SK-N-MC (cell line): Measurements from ENCODE around the gene TMEM185A.
"Not testable (repeated sequence)": the region's sequence is repeated elsewhere in the genome, so short reads cannot be mapped to it uniquely, and the experiment has no call there.

Source experiments
- DNase-seq: peaks from one replicate; pipeline ENCODE4 v3.0.0-alpha.2; 2011; ENCODE audit warnings: low read depth, low spot score
- H3K27ac ChIP-seq: fragments of 200-600 bp; sonication (generic); 2 replicates; pipeline ENCODE4 v1.5.1; 2016; ENCODE audit warnings: mixed run types
- H3K36me3 ChIP-seq: fragments of 200-600 bp; sonication (generic); 2 replicates; pipeline ENCODE4 v1.6.1; 2017; ENCODE audit warnings: antibody characterized with exemption, low read length, mixed read lengths; ENCODE audit not compliant: insufficient read depth
- H3K4me3 ChIP-seq: fragments of 200-600 bp; sonication (generic); 2 replicates; pipeline ENCODE4 v1.5.1; 2016
- H3K9ac ChIP-seq: fragments of 200-600 bp; sonication (generic); 2 replicates; pipeline ENCODE4 v1.8.0; 2017; ENCODE audit warnings: mixed run types, mixed read lengths; ENCODE audit not compliant: insufficient read length
- H3K9me3 ChIP-seq: fragments of 200-600 bp; sonication (generic); 2 replicates; pipeline ENCODE4 v1.6.1; 2017; ENCODE audit warnings: low read depth, mild to moderate bottlenecking, antibody characterized with exemption, low read length, moderate library complexity, mixed read lengths
- EZH2 ChIP-seq: fragments of 200-600 bp; sonication (generic); IDR thresholded peaks from one replicate; pipeline ENCODE4 v1.6.1; 2017; ENCODE audit warnings: antibody characterized with exemption
- FOXP2 ChIP-seq: optimal IDR thresholded peaks from 2 replicates; pipeline ENCODE3; 2011; ENCODE audit warnings: mild to moderate bottlenecking, moderate library complexity; ENCODE audit not compliant: insufficient read depth; ENCODE audit errors: extremely low read length, control extremely low read depth
- POLR2AphosphoS5 ChIP-seq: IDR thresholded peaks from 2 replicates; pipeline ENCODE4 v1.6.1; 2012; ENCODE audit warnings: mild to moderate bottlenecking, low read depth, low read length, borderline replicate concordance

Gene TMEM185A

GRCh38 chrX:149629730-149630387 is 1.7 kb downstream of the TMEM185A start:
- no peaks in the 10 kb centered on the region for H3K36me3 ChIP-seq
- no peak overlapping the region for H3K4me3 ChIP-seq
- no peak overlapping the region for H3K9ac ChIP-seq
- no peak overlapping the region for H3K27ac ChIP-seq
- no peak for TF ChIP-seq EZH2
- no peak for TF ChIP-seq FOXP2
- TF ChIP-seq POLR2AphosphoS5 = no peak
- H3K9me3 ChIP-seq = no peaks in the 10 kb centered on the region
- DNase-seq = no peak

GRCh38 chrX:149628768-149629167 is 2.8 kb downstream of the TMEM185A start:
- H3K27ac ChIP-seq = no peak overlapping the region
- no peak overlapping the region for H3K4me3 ChIP-seq
- DNase-seq = no peak
- no peak overlapping the region for H3K9ac ChIP-seq
- TF ChIP-seq EZH2 = no peak
- H3K36me3 ChIP-seq = no peaks in the 10 kb centered on the region
- H3K9me3 ChIP-seq = no peaks in the 10 kb centered on the region

DNA sequence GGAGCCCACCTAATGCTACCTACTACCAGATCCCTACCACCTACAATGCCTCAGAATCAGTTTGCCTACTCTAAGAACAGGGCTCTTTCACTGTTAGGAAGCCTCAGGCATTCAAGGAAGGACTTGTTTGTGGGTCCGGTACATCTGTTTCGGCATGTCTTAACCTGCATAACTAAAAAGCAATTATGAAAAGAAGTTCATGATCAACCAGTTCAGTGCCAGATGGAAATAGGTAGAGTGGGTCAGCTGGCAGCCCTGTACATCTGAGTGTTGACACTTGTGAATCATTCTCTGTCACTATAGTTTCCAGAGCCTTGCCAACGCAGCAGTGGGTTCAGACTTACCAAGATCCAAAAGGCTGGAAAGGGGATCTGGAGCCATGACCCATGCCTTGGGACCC is 3.3 kb downstream of the TMEM185A start:
- TF ChIP-seq FOXP2 (no peak), EZH2 (no peak), POLR2AphosphoS5 (no peak)
- no peaks in the 10 kb centered on the region for H3K36me3 ChIP-seq
- H3K4me3 ChIP-seq = no peak overlapping the region
- no peaks in the 10 kb centered on the region for H3K9me3 ChIP-seq
- no peak overlapping the region for H3K27ac ChIP-seq
- no peak for DNase-seq
- no peak overlapping the region for H3K9ac ChIP-seq

DNA sequence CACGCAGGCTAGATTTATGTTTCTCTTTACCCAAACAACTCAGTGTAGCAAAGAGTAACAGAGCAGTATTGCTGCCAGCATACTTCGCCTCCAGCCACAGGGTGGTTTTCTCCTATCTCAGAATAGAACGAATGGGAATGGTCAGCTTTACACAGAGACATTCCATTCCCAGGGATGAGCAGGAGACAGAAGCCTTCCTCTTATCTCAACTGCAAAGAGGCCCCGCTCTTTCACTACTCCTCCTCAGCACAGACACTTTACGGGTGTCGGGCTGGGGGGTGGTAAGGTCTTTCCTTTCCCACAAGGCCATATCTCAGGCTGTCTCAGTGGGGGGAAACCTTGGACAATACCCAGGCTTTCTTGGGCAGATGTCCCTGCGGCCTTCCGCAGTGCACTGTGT is 4.8 kb downstream of the TMEM185A start:
- not testable (repeated sequence) for DNase-seq, H3K4me3 ChIP-seq

DNA sequence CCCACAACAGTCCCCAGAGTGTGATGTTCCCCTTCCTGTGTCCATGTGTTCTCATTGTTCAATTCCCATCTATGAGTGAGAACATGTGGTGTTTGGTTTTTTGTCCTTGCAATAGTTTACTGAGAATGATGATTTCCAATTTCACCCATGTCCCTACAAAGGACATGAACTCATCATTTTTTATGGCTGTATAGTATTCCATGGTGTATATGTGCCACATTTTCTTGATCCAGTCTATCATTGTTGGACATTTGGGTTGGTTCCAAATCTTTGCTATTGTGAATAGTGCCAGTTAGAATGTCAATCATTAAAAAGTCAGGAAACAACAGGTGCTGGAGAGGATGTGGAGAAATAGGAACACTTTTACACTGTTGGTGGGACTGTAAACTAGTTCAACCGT is 11.9 kb downstream of the TMEM185A start:
- H3K27ac ChIP-seq, DNase-seq, H3K4me3 ChIP-seq, H3K9me3 ChIP-seq, H3K9ac ChIP-seq, H3K36me3 ChIP-seq: not testable (repeated sequence)

More for the DNA sequence above, 4.8 kb downstream of the TMEM185A start:
- H3K36me3 ChIP-seq, H3K9ac ChIP-seq, H3K27ac ChIP-seq, H3K9me3 ChIP-seq: not testable (repeated sequence)

- Histone ChIP-seq H3K9me3 (no peaks in the 10 kb centered on the region), H3K4me3 (no peak overlapping the region), H3K27ac (no peak overlapping the region), H3K36me3 (no peaks in the 10 kb centered on the region), H3K9ac (no peak overlapping the region)
- DNase-seq = no peak
- no peak for TF ChIP-seq EZH2
- no peak for TF ChIP-seq FOXP2
- TF ChIP-seq POLR2AphosphoS5 = no peak
These were observed 12.7 kb downstream of the TMEM185A start for GRCh38 chrX:149618871-149619270.

DNA sequence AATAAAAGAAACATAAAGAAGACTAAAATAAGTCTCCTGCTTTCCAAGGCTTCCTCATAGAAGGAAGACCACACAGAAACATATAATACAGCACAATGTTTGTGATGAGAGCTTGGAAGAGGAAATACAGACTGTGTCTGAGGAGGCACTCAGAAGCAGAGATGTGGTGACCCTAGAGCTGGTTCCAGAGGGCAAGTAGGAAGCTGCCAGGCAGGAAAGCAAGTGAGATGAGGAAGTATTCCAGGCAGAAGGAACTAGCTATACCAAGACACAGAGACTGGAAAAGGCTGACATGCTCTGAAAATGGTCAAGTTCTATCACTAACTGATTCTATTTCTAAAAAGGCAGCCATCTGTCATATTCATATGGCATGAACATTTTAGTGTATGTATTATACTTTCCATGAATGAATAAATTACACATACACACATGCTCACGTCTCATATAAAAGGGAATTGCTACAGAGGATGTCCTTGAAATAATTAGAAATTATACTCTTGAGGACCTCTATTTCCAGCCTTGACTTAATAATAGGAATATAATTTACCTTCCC is 19.9 kb downstream of the TMEM185A start:
- H3K27ac ChIP-seq = no peak overlapping the region
- DNase-seq = no peak
- TF ChIP-seq FOXP2 (no peak), POLR2AphosphoS5 (no peak), EZH2 (no peak)

GRCh38 chrX:149610511-149610910 is 21.1 kb downstream of the TMEM185A start:
- H3K27ac ChIP-seq = no peak overlapping the region
- no peak for TF ChIP-seq FOXP2
- no peak for DNase-seq
- H3K36me3 ChIP-seq = no peaks in the 10 kb centered on the region
- no peaks in the 10 kb centered on the region for H3K9me3 ChIP-seq
- no peak overlapping the region for H3K4me3 ChIP-seq
- no peak overlapping the region for H3K9ac ChIP-seq

More for the DNA sequence above, 19.9 kb downstream of the TMEM185A start:
- Histone ChIP-seq H3K4me3 (no peak overlapping the region), H3K36me3 (no peaks in the 10 kb centered on the region), H3K9me3 (no peaks in the 10 kb centered on the region), H3K9ac (no peak overlapping the region)

DNA sequence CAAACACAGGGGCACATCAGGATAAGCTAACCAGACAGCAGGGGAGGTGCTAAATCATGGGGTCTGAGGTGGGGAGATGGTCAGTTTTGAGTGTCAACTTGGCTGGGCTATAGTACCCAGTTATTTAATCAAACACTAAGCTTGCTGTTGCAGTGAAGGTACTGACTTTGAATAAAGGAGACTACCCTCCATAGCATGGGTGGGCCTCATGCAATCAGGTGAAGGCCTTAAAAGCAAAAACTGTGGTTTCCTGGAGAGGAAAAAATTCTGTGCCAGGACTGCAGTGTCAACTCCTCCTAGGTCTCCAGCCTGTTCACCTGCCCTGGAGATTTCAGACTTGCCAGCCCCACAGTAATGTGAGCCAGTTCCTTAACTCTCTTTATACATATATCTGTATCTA is 23.9 kb downstream of the TMEM185A start:
- Histone ChIP-seq H3K4me3 (no peak overlapping the region), H3K9me3 (no peaks in the 10 kb centered on the region), H3K27ac (no peak overlapping the region), H3K9ac (no peak overlapping the region), H3K36me3 (no peaks in the 10 kb centered on the region)
- no peak for TF ChIP-seq EZH2
- TF ChIP-seq FOXP2 = no peak
- TF ChIP-seq POLR2AphosphoS5 = no peak
- no peak for DNase-seq

- H3K36me3 ChIP-seq, H3K9me3 ChIP-seq, H3K9ac ChIP-seq, H3K27ac ChIP-seq, DNase-seq, H3K4me3 ChIP-seq: not testable (repeated sequence)
These were observed 26.2 kb downstream of the TMEM185A start for GRCh38 chrX:149605248-149605885.

DNA sequence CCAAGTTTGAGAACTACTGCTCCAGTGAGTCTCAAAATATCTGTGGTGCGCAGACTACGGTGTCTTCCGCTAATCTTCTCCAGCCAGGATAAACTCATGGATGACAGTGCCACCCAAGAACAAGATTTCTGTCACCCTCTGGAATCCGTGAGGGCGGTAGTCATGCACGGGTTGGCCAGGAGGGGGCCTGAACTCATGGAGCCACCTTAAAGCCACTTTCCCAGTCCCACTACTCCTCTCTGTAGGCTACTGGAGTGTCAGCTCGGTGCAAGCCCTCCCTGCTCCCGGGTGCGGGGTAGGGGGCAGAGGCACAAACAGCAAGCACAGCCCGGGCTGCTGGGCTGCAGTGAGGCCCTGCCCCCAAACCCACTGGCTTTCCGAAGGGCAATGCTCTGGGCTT is 33.0 kb downstream of the TMEM185A start:
- not testable (repeated sequence) for H3K9ac ChIP-seq, H3K9me3 ChIP-seq, H3K27ac ChIP-seq, H3K4me3 ChIP-seq, DNase-seq, H3K36me3 ChIP-seq

- not testable (repeated sequence) for H3K4me3 ChIP-seq, H3K27ac ChIP-seq, DNase-seq, H3K9me3 ChIP-seq, H3K36me3 ChIP-seq, H3K9ac ChIP-seq
These were observed 35.6 kb downstream of the TMEM185A start for GRCh38 chrX:149595943-149596342.

- H3K36me3 ChIP-seq, H3K27ac ChIP-seq, H3K9ac ChIP-seq, DNase-seq, H3K9me3 ChIP-seq, H3K4me3 ChIP-seq: not testable (repeated sequence)
These were observed 36.4 kb downstream of the TMEM185A start, which contains the start of gene HSFX2 for GRCh38 chrX:149595214-149595613. HSFX2 (minus strand) TSS chrX:149595314; CDS start chrX:149594700, 614 bp downstream.
